Activated CD8-positive, alpha-beta T cell treated with anti-CD3 and anti-CD28 coated beads, Interleukin-2, amount 10 ng/mL, durations not matched to agents 7 days and 5 days (primary cell): ENCODE data around the gene IMMP2L. TPM values are rescaled to one million over a fixed set of nuclear protein-coding genes. Genes with fewer than 3 reads are reported as not detected.
"Not testable (repeated sequence)": the region's sequence is repeated elsewhere in the genome, so short reads cannot be mapped to it uniquely, and the experiment has no call there.

Experiments used
- ATAC-seq: fragments of 150-1000 bp; cut with Tn5 transposase; one replicate; pipeline ENCODE4 v1.10.0; 2021; ENCODE audit warnings: moderate library complexity
- CTCF ChIA-PET: fragments of 350-600 bp; sonication (Branson Sonifier 250); formaldehyde crosslinking; loops from one replicate; lab custom pipeline; 2021; ENCODE audit warnings: antibody characterized with exemption; lab: Charles Lee
- POLR2A ChIA-PET: fragments of 350-600 bp; sonication (Branson Sonifier 250); formaldehyde crosslinking; loops from one replicate; lab custom pipeline; 2021; ENCODE audit warnings: antibody characterized with exemption; lab: Charles Lee
- DNase-seq: peaks from one replicate; pipeline ENCODE4 v3.0.0-alpha.2; 2020
- H3K27ac Mint-ChIP-seq: one replicate; pipeline ENCODE4 v1.8.0; 2021; ENCODE audit warnings: mild to moderate bottlenecking, mixed read lengths
- H3K27me3 Mint-ChIP-seq: one replicate; pipeline ENCODE4 v1.8.0; 2021; ENCODE audit warnings: low read depth, mixed read lengths
- H3K36me3 Mint-ChIP-seq: one replicate; pipeline ENCODE4 v1.8.0; 2021; ENCODE audit warnings: low read depth, mixed read lengths
- H3K4me1 Mint-ChIP-seq: one replicate; pipeline ENCODE4 v1.8.0; 2021; ENCODE audit warnings: low read depth, mixed read lengths
- H3K4me3 Mint-ChIP-seq: one replicate; pipeline ENCODE4 v1.8.0; 2021; ENCODE audit warnings: mild to moderate bottlenecking, mixed read lengths
- H3K9me3 Mint-ChIP-seq: one replicate; pipeline ENCODE4 v1.8.0; 2022; ENCODE audit warnings: mixed read lengths; ENCODE audit not compliant: insufficient read depth
- total RNA-seq, 2 experiments: library from RNA; stranded (reverse); gene quantifications; one replicate each; pipeline ENCODE4 v1.2.3, GENCODE V29; 2021

The IMMP2L gene
- total RNA-seq, 2 experiments from 2014 or later = 7.1 to 9.7 TPM

- Mint-ChIP-seq H3K9me3 (no peaks in the 10 kb centered on the region), H3K36me3 (peaks cover 22% of the 10 kb centered on the region), H3K4me3 (peak overlapping the region; percentile 69), H3K4me1 (peaks cover 70% of the 10 kb centered on the region), H3K27ac (peak overlapping the region; percentile 93), H3K27me3 (no peaks in the 10 kb centered on the region)
- DNase-seq (no peak), ATAC-seq (peak; percentile 16)
- ChIA-PET POLR2A (interaction anchor here (0.8 to 5.6 kb wide), 7 partner anchors 11 to 71 kb away, joined by 3 to 106 read pairs (median 7); partner anchors contain the start of gene LRRN3), CTCF (interaction anchor here (1.2 to 2.6 kb wide), 10 partner anchors 8 to 105 kb away, joined by 3 to 15 read pairs (median 6); no protein-coding TSS in a partner anchor)
Measured at GRCh38 chr7:111082351-111082750, 479.9 kb downstream of the IMMP2L start.

- Mint-ChIP-seq H3K36me3 (peaks cover 22% of the 10 kb centered on the region), H3K4me1 (peaks cover 72% of the 10 kb centered on the region), H3K4me3 (peak overlapping the region; percentile 69), H3K27ac (peak overlapping the region; percentile 93), H3K27me3 (no peaks in the 10 kb centered on the region), H3K9me3 (no peaks in the 10 kb centered on the region)
- ChIA-PET POLR2A (interaction anchor here (0.8 to 5.6 kb wide), 6 partner anchors 9 to 70 kb away, joined by 3 to 106 read pairs (median 14); partner anchors contain the start of gene LRRN3), CTCF (interaction anchor here (0.9 to 2.1 kb wide), 7 partner anchors 12 to 86 kb away, joined by 3 to 8 read pairs (median 5); no protein-coding TSS in a partner anchor)
- no peak for DNase-seq
- ATAC-seq = peak; percentile 14
Measured at GRCh38 chr7:111081546-111082267, 480.6 kb downstream of the IMMP2L start.

- no peak for DNase-seq
- Mint-ChIP-seq H3K36me3 (peaks cover 21% of the 10 kb centered on the region), H3K27me3 (no peaks in the 10 kb centered on the region), H3K27ac (peak overlapping the region; percentile 93), H3K4me3 (peak overlapping the region; percentile 30), H3K9me3 (no peaks in the 10 kb centered on the region), H3K4me1 (peaks cover 74% of the 10 kb centered on the region)
- POLR2A ChIA-PET = interaction anchor here (3.5 to 5.6 kb wide), 3 partner anchors 12 to 69 kb away, joined by 25 to 106 read pairs (median 69); partner anchors contain the start of gene LRRN3
- CTCF ChIA-PET = interaction anchor here (0.6 to 2.1 kb wide), 8 partner anchors 10 to 302 kb away, joined by 3 to 8 read pairs (median 4); partner anchors contain the start of gene LRRN3
- no peak for ATAC-seq
Measured at GRCh38 chr7:111080495-111081105, 481.7 kb downstream of the IMMP2L start.

GRCh38 chr7:111077001-111077400 lies 485.3 kb downstream of the IMMP2L start:
- no peak for ATAC-seq
- H3K27me3 Mint-ChIP-seq = no peaks in the 10 kb centered on the region
- H3K9me3 Mint-ChIP-seq = peaks cover 17% of the 10 kb centered on the region
- H3K27ac Mint-ChIP-seq = peak overlapping the region; percentile 53
- ChIA-PET POLR2A (interaction anchor here (0.6 to 2.6 kb wide), 7 partner anchors 10 to 70 kb away, joined by 3 to 8 read pairs (median 4); partner anchors contain the start of gene LRRN3), CTCF (interaction anchor here (1.1 to 3.8 kb wide), 5 partner anchors 8 to 49 kb away, joined by 3 to 28 read pairs (median 15); no protein-coding TSS in a partner anchor)
- peaks cover 33% of the 10 kb centered on the region for H3K36me3 Mint-ChIP-seq
- H3K4me1 Mint-ChIP-seq = peaks cover 73% of the 10 kb centered on the region
- DNase-seq = no peak
- H3K4me3 Mint-ChIP-seq = no peak overlapping the region

GRCh38 chr7:111076205-111076604 lies 486.1 kb downstream of the IMMP2L start:
- H3K4me3 Mint-ChIP-seq = no peak overlapping the region
- ATAC-seq (peak; percentile 61), DNase-seq (peak; percentile 54)
- ChIA-PET POLR2A (interaction anchor here (0.8 to 2.6 kb wide), 9 partner anchors 11 to 64 kb away, joined by 3 to 8 read pairs (median 4); partner anchors contain the start of gene LRRN3), CTCF (interaction anchor here (0.7 to 3.8 kb wide), 11 partner anchors 9 to 71 kb away, joined by 3 to 28 read pairs (median 3); no protein-coding TSS in a partner anchor)
- peaks cover 73% of the 10 kb centered on the region for H3K4me1 Mint-ChIP-seq
- peaks cover 17% of the 10 kb centered on the region for H3K9me3 Mint-ChIP-seq
- no peaks in the 10 kb centered on the region for H3K27me3 Mint-ChIP-seq
- peak overlapping the region; percentile 53 for H3K27ac Mint-ChIP-seq
- H3K36me3 Mint-ChIP-seq = peaks cover 35% of the 10 kb centered on the region

- DNase-seq (no peak), ATAC-seq (no peak)
- Mint-ChIP-seq H3K4me1 (peaks cover 69% of the 10 kb centered on the region), H3K9me3 (peaks cover 17% of the 10 kb centered on the region), H3K27ac (peak overlapping the region; percentile 44), H3K4me3 (no peak overlapping the region), H3K27me3 (no peaks in the 10 kb centered on the region), H3K36me3 (peaks cover 35% of the 10 kb centered on the region)
- ChIA-PET CTCF (interaction anchor here (0.8 to 3.8 kb wide), 9 partner anchors 10 to 71 kb away, joined by 3 to 28 read pairs (median 4); no protein-coding TSS in a partner anchor), POLR2A (interaction anchor here (1.1 to 2.6 kb wide), 3 partner anchors 17 to 64 kb away, joined by 3 to 8 read pairs (median 5); no protein-coding TSS in a partner anchor)
Measured at GRCh38 chr7:111075498-111075897, 486.8 kb downstream of the IMMP2L start.

- ChIA-PET CTCF (interaction anchor here (0.8 to 3.8 kb wide), 8 partner anchors 8 to 47 kb away, joined by 3 to 28 read pairs (median 8); no protein-coding TSS in a partner anchor), POLR2A (interaction anchor here (1.6 to 2.6 kb wide), 2 partner anchors 8 to 63 kb away, joined by 4 to 8 read pairs; no protein-coding TSS in a partner anchor)
- no peak overlapping the region for H3K4me3 Mint-ChIP-seq
- H3K9me3 Mint-ChIP-seq = peaks cover 17% of the 10 kb centered on the region
- ATAC-seq = no peak
- H3K36me3 Mint-ChIP-seq = peaks cover 31% of the 10 kb centered on the region
- H3K27ac Mint-ChIP-seq = peak overlapping the region; percentile 84
- H3K4me1 Mint-ChIP-seq = peaks cover 65% of the 10 kb centered on the region
- H3K27me3 Mint-ChIP-seq = no peaks in the 10 kb centered on the region
- DNase-seq = no peak
Measured at GRCh38 chr7:111074748-111075146, 487.5 kb downstream of the IMMP2L start.

DNA sequence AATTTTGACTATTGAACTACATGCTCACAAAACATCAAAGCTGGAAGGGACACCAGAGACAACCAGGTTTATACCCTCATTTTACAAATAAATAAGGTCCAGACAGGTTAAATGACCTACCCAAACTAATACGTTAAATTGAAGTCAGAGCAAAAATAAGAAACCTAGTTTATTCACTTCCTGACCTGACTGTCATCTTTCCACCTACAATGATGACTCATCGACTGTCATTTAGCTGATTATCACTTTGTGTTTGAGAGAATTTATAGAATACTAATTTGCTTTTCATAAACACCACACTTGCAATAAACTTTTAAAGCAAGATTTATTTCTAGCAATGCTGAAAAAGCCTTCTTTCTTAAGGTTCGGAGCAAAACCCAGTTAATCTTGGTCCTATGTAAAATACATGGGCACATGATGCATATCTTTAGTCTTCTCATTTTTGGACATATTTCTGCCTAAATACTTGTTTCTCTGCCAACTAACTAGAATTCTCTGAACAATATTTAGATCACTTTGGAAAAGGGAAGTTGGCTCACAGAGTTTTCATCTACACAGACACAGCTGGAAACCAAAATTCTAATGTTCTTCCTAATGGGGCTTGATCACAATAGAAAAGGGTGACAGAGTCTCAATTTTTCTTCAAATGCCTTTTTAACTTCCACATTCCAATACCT lies 488.1 kb downstream of the IMMP2L start:
- Mint-ChIP-seq H3K4me3 (peak overlapping the region; percentile 7), H3K4me1 (peaks cover 66% of the 10 kb centered on the region)
- POLR2A ChIA-PET = interaction anchor here (1.6 kb wide), 1 partner anchor 9 kb away, joined by 4 read pairs; no protein-coding TSS in a partner anchor

DNA sequence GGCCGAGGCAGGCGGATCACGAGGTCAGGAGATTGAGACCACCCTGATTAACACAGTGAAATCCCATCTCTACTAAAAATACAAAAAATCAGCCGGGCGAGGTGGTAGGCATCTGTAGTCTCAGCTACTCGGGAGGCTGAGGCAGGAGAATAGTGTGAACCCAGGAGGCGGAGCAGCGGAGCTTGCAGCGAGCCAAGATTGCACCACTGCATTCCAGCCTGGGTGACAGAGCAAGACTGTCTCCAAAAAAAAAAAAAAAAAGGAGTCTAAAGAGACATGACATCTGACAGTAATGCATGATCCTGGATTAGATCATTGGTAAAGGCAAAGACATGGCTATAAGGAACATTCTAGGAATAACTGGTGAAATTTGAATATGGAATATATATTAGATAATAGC lies 489.6 kb downstream of the IMMP2L start:
- POLR2A ChIA-PET = interaction anchor here (0.8 kb wide), 1 partner anchor 9 kb away, joined by 3 read pairs; no protein-coding TSS in a partner anchor
- DNase-seq, H3K27ac Mint-ChIP-seq, H3K27me3 Mint-ChIP-seq, ATAC-seq, CTCF ChIA-PET, H3K4me3 Mint-ChIP-seq: not testable (repeated sequence)
- peaks cover 17% of the 10 kb centered on the region for H3K9me3 Mint-ChIP-seq
- peaks cover 29% of the 10 kb centered on the region for H3K36me3 Mint-ChIP-seq
- peaks cover 67% of the 10 kb centered on the region for H3K4me1 Mint-ChIP-seq

More for the DNA sequence above, 488.1 kb downstream of the IMMP2L start:
- ATAC-seq = peak; percentile 38
- DNase-seq = no peak
- CTCF ChIA-PET = interaction anchor here (0.8 to 3.8 kb wide), 4 partner anchors 9 to 46 kb away, joined by 3 to 15 read pairs (median 4); no protein-coding TSS in a partner anchor
- peaks cover 29% of the 10 kb centered on the region for H3K36me3 Mint-ChIP-seq
- H3K27ac Mint-ChIP-seq = peak overlapping the region; percentile 84
- no peaks in the 10 kb centered on the region for H3K27me3 Mint-ChIP-seq
- peaks cover 17% of the 10 kb centered on the region for H3K9me3 Mint-ChIP-seq

GRCh38 chr7:111071556-111071955 lies 490.7 kb downstream of the IMMP2L start:
- Mint-ChIP-seq H3K4me1 (peaks cover 61% of the 10 kb centered on the region), H3K27me3 (no peaks in the 10 kb centered on the region), H3K27ac (no peak overlapping the region), H3K9me3 (peaks cover 17% of the 10 kb centered on the region), H3K36me3 (peaks cover 35% of the 10 kb centered on the region), H3K4me3 (no peak overlapping the region)
- POLR2A ChIA-PET = no interaction called here
- CTCF ChIA-PET = no interaction called here
- ATAC-seq (no peak), DNase-seq (no peak)
